HepG2 (cell line): Measurements from ENCODE around the gene MKRN3. TPM values are rescaled to one million over a fixed set of nuclear protein-coding genes. Genes with fewer than 3 reads are reported as not detected.

Experiments
- ATAC-seq: fragments of 200-7000 bp; cut with Tn5 transposase; 3 replicates; pipeline ENCODE4 v1.9.1; 2020; ENCODE audit warnings: mild to moderate bottlenecking, moderate library complexity
- Bru-seq: library from RNA; stranded (reverse); fragments of 400-500 nt; gene quantifications from one replicate; lab custom pipeline; 2021; lab: Mats Ljungman, UMichigan
- BruChase-seq, 2 experiments: library from RNA; stranded (reverse); fragments of 400-500 nt; gene quantifications; one replicate each; lab custom pipeline; 2021; lab: Mats Ljungman, UMichigan
- BruUV-seq: library from RNA; stranded (reverse); fragments of 400-500 nt; replicated peaks from 2 replicates; lab custom pipeline; 2021; lab: Mats Ljungman, UMichigan
- CTCF ChIA-PET: fragments of 300-600 bp; formaldehyde crosslinking; extraction: SDS; loops from one replicate; lab custom pipeline; 2021; ENCODE audit warnings: low total read pairs, inconsistent platforms, low intra/inter-chr PET ratio; lab: Yijun Ruan, JAX
- POLR2A ChIA-PET: fragments of 350-600 bp; sonication (Branson Sonifier 250); formaldehyde crosslinking; loops from one replicate; lab custom pipeline; 2020; ENCODE audit warnings: antibody characterized with exemption, inconsistent platforms; lab: Yijun Ruan, JAX
- DNase-seq: peaks from one replicate; pipeline ENCODE4 v3.0.0-alpha.2; 2015; ENCODE audit warnings: low spot score
- FAIRE-seq: peaks from 3 replicates; lab custom pipeline; 2011; peaks lifted over from hg19 to GRCh38; lab: Jason Lieb, UNC
- H2AFZ ChIP-seq: one replicate; pipeline ENCODE4 v1.6.1; 2011; ENCODE audit warnings: low read length, inconsistent platforms
- H3K27ac ChIP-seq: fragments of 300-600 bp; 3 replicates; pipeline ENCODE4 v1.8.0; 2011; ENCODE audit warnings: mixed run types, mild to moderate bottlenecking, mixed read lengths, low read length, inconsistent platforms; ENCODE audit not compliant: insufficient read depth; ENCODE audit errors: extremely low read length
- H3K27me3 ChIP-seq, 2 experiments: fragments of 200-600 bp in 1 of 2; 2 replicates in 1 of 2; 3 replicates in 1 of 2; pipeline versions ENCODE4 v1.6.0 to v1.8.0; 2011; ENCODE audit warnings: low read length in 2 of 2, mild to moderate bottlenecking in 2 of 2, moderate library complexity in 2 of 2, inconsistent platforms in 1 of 2; ENCODE audit not compliant: insufficient read depth in 2 of 2, control insufficient read depth in 1 of 2
- H3K36me3 ChIP-seq, 2 experiments: fragments of 200-600 bp in 1 of 2; replicated peaks in 1 of 2; 2 replicates in 1 of 2; 3 replicates in 1 of 2; pipeline versions ENCODE4 v1.5.1 to v1.8.0; 2011; ENCODE audit warnings: low read length in 2 of 2, inconsistent platforms in 1 of 2; ENCODE audit not compliant: insufficient read depth in 2 of 2, control insufficient read depth in 1 of 2
- H3K4me1 ChIP-seq: 2 replicates; pipeline ENCODE4 v1.5.1; 2012; ENCODE audit warnings: low read length, inconsistent platforms; ENCODE audit not compliant: insufficient read depth
- H3K4me2 ChIP-seq: 2 replicates; pipeline ENCODE4 v1.6.0; 2011; ENCODE audit warnings: low read depth, low read length, inconsistent platforms
- H3K4me3 ChIP-seq, 3 experiments: fragments of 200-600 bp in 1 of 3; sonication (generic), shearing (Covaris generic) in 1 of 3; replicated peaks in 1 of 3; 2 replicates each; pipeline ENCODE4 v1.5.1; 2011 to 2016; ENCODE audit warnings: low read length in 3 of 3, inconsistent platforms in 2 of 3, low read depth in 2 of 3, mild to moderate bottlenecking in 2 of 3, control low read depth in 1 of 3, mixed read lengths in 1 of 3; ENCODE audit not compliant: insufficient read depth in 1 of 3
- H3K79me2 ChIP-seq: one replicate; pipeline ENCODE4 v1.6.1; 2011; ENCODE audit warnings: low read length, inconsistent platforms; ENCODE audit not compliant: insufficient read depth
- H3K9ac ChIP-seq: 2 replicates; pipeline ENCODE4 v1.6.0; 2011; ENCODE audit warnings: mild to moderate bottlenecking, low read depth, low read length, inconsistent platforms; ENCODE audit not compliant: insufficient read depth
- H3K9me3 ChIP-seq: 2 replicates; pipeline ENCODE4 v1.5.1; 2012; ENCODE audit warnings: mild to moderate bottlenecking, low read length
- H4K20me1 ChIP-seq: 2 replicates; pipeline ENCODE4 v1.6.0; 2011; ENCODE audit warnings: inconsistent platforms, mild to moderate bottlenecking, low read length, moderate library complexity; ENCODE audit not compliant: insufficient read depth
- ARHGAP35 ChIP-seq: sonication (generic); formaldehyde crosslinking; IDR thresholded peaks from 2 replicates; pipeline ENCODE4 v1.9.0; 2022; ENCODE audit warnings: mild to moderate bottlenecking, inconsistent platforms, moderate library complexity, missing genetic modification reagents, borderline replicate concordance
- ASH2L ChIP-seq: fragments of 300-600, 200-600 bp; sonication (generic); IDR thresholded peaks from 2 replicates; pipeline ENCODE4 v1.7.0; 2017; ENCODE audit warnings: low read depth, mild to moderate bottlenecking, moderate library complexity, mixed read lengths, low read length; ENCODE audit not compliant: insufficient read length
- CBX5 ChIP-seq: sonication (generic); formaldehyde crosslinking; IDR thresholded peaks from 2 replicates; pipeline ENCODE4 v1.4.0; 2020; ENCODE audit warnings: missing genetic modification reagents, borderline replicate concordance
- DMAP1 ChIP-seq: IDR thresholded peaks from 2 replicates; pipeline ENCODE4 v1.6.1; 2016
- FOXK2 ChIP-seq: fragments of 450-650 bp; IDR thresholded peaks from 2 replicates; pipeline ENCODE4 v1.6.1; 2016
- GZF1 ChIP-seq: sonication (generic); formaldehyde crosslinking; IDR thresholded peaks from 2 replicates; pipeline ENCODE4 v1.5.1; 2020; ENCODE audit warnings: mild to moderate bottlenecking, missing genetic modification reagents
- PTBP1 ChIP-seq: fragments of 200-400 bp; formaldehyde crosslinking; IDR thresholded peaks from 2 replicates; pipeline ENCODE4 v1.6.1; 2018; ENCODE audit warnings: low read length, low read depth; ENCODE audit not compliant: poor library complexity, severe bottlenecking
- REL ChIP-seq: sonication (generic); formaldehyde crosslinking; conservative IDR thresholded peaks from 2 replicates; pipeline ENCODE4 v1.8.0; 2022; ENCODE audit warnings: mild to moderate bottlenecking, missing genetic modification reagents, moderate library complexity
- SKI ChIP-seq: fragments of 450-650 bp; IDR thresholded peaks from one replicate; pipeline ENCODE4 v1.6.1; 2018; ENCODE audit warnings: mild to moderate bottlenecking; ENCODE audit not compliant: partially characterized antibody
- SP1 ChIP-seq, 2 experiments: fragments of 450-650 bp in 1 of 2; sonication (generic) in 1 of 2; formaldehyde crosslinking in 1 of 2; IDR thresholded peaks; 2 replicates each; pipeline versions ENCODE4 v1.4.0 to v1.6.1; 2016 to 2020; ENCODE audit warnings: missing genetic modification reagents in 1 of 2
- TCF12 ChIP-seq, 2 experiments: fragments of 450-650 bp in 1 of 2; sonication (generic) in 1 of 2; formaldehyde crosslinking in 1 of 2; IDR thresholded peaks; 2 replicates each; pipeline versions ENCODE4 v1.6.1 to v1.8.0; 2017 to 2022; ENCODE audit warnings: antibody characterized with exemption in 1 of 2, mild to moderate bottlenecking in 1 of 2, missing genetic modification reagents in 1 of 2, moderate library complexity in 1 of 2
- TP53 ChIP-seq: sonication (generic); formaldehyde crosslinking; conservative IDR thresholded peaks from 2 replicates; pipeline ENCODE4 v1.4.0; 2020; ENCODE audit warnings: missing genetic modification reagents
- ZMYM4 ChIP-seq: sonication (generic); formaldehyde crosslinking; IDR thresholded peaks from 2 replicates; pipeline ENCODE4 v1.8.1; 2023; ENCODE audit warnings: mild to moderate bottlenecking, missing genetic modification reagents
- ZNF143 ChIP-seq: sonication (generic); formaldehyde crosslinking; IDR thresholded peaks from 2 replicates; pipeline ENCODE4 v1.4.0; 2020; ENCODE audit warnings: missing genetic modification reagents
- ZNF333 ChIP-seq: sonication (generic); formaldehyde crosslinking; IDR thresholded peaks from 2 replicates; pipeline ENCODE4 v1.4.0; 2020; ENCODE audit warnings: mild to moderate bottlenecking, missing genetic modification reagents, borderline replicate concordance
- ZNF644 ChIP-seq: IDR thresholded peaks from 2 replicates; pipeline ENCODE4 v1.6.1; 2016; ENCODE audit warnings: low read depth
- ZSCAN25 ChIP-seq: sonication (generic); formaldehyde crosslinking; IDR thresholded peaks from 2 replicates; pipeline ENCODE4 v1.8.0; 2022; ENCODE audit warnings: mild to moderate bottlenecking, missing genetic modification reagents
- WGBS: methylation state at CpG from one replicate; pipeline ENCODE4 v1.1.6; 2017; ENCODE audit warnings: low lambda C conversion rate; 5-methylcytosine and 5-hydroxymethylcytosine counted together
- in situ Hi-C: cut with HindIII; loops from 2 replicates; pipeline ENCODE4 v1.10.0; 2017; ENCODE audit warnings: low pct_unique_long_range_greater_than_20kb; ENCODE audit not compliant: extremely low pct_ligation_motif_present
- intact Hi-C: fragments of 100-400 bp; cut with micrococcal nuclease; formaldehyde crosslinking; loops from one replicate; pipeline ENCODE4 v1.10.0; 2022; ENCODE audit not compliant: unreplicated experiment
- long read RNA-seq, 2 experiments: library from RNA in 1 of 2; library from polyadenylated mRNA in 1 of 2; stranded (forward) in 1 of 2; unstranded in 1 of 2; transcript quantifications; one replicate each; pipeline ENCODE4 v2.0.0, GENCODE V29; 2019 to 2022
- polyA minus RNA-seq, 3 experiments: library from RNA; depleted of rRNA, polyadenylated mRNA; stranded (reverse); fragments of >200 nt; gene quantifications; 2 replicates each; pipeline ENCODE4 v1.2.3, GENCODE V29; 2011; ENCODE audit warnings: low replicate concordance in 1 of 3
- polyA plus RNA-seq, 8 experiments: library from polyadenylated mRNA; depleted of rRNA in 3 of 8; stranded (reverse) in 7 of 8; unstranded in 1 of 8; fragments of >200 nt; fragmentation: Illumina TruSeq in 4 of 8; extraction: Trizol in 4 of 8; gene quantifications; 2 replicates each; pipeline versions ENCODE4 v1.2.1 to v1.2.3, GENCODE V29; 2011 to 2016; ENCODE audit warnings: low read depth in 4 of 8, missing spikeins in 1 of 8, mixed read lengths in 1 of 8; ENCODE audit not compliant: insufficient read depth in 1 of 8
- total RNA-seq, 5 experiments: library from RNA; depleted of rRNA; stranded (reverse); fragments of >200 nt; fragmentation: Illumina TruSeq; extraction: Trizol; gene quantifications; 2 replicates each; pipeline ENCODE4 v1.2.3, GENCODE V29; 2016; ENCODE audit warnings: low read depth in 1 of 5
- TF ChIP-seq, protein P1 (sequence below): sonication (generic); formaldehyde crosslinking; conservative IDR thresholded peaks from 2 replicates; pipeline ENCODE4 v1.8.0; 2022; ENCODE audit warnings: missing genetic modification reagents

Gene MKRN3
- total RNA-seq (2016; rRNA removed; fragmentation: Illumina TruSeq; extraction: Trizol), result 4.6 and 5.2 TPM in 2 replicates
- 0.51 and 0.71 TPM in 2 replicates for total RNA-seq (2016; cell fraction: cytosol; rRNA removed; fragmentation: Illumina TruSeq; extraction: Trizol; ENCODE audit: low read depth)
- total RNA-seq (2016; cell fraction: insoluble cytoplasmic fraction; rRNA removed; fragmentation: Illumina TruSeq; extraction: Trizol), result 4.3 and 5.4 TPM in 2 replicates
- total RNA-seq (2016; cell fraction: membrane; rRNA removed; fragmentation: Illumina TruSeq; extraction: Trizol), result 2.0 and 2.5 TPM in 2 replicates
- total RNA-seq (2016; cell fraction: nucleus; rRNA removed; fragmentation: Illumina TruSeq; extraction: Trizol), result 10.1 and 10.2 TPM in 2 replicates
- polyA plus RNA-seq (2011; rRNA removed), result 2.1 and 2.4 TPM in 2 replicates
- polyA plus RNA-seq (2011; cell fraction: cytosol; rRNA removed), result 1.7 and 1.8 TPM in 2 replicates
- 4.1 and 5.0 TPM in 2 replicates for polyA plus RNA-seq (2011; cell fraction: nucleus; rRNA removed)
- 2.0 and 2.6 TPM in 2 replicates for polyA plus RNA-seq (2012)
- 0.60 and 0.65 TPM in 2 replicates for polyA plus RNA-seq (2016; cell fraction: cytosol; fragmentation: Illumina TruSeq; extraction: Trizol; ENCODE audit: low read depth)
- 2.0 TPM in 2 replicates for polyA plus RNA-seq (2016; cell fraction: insoluble cytoplasmic fraction; fragmentation: Illumina TruSeq; extraction: Trizol; ENCODE audit: low read depth)
- polyA plus RNA-seq (2016; cell fraction: membrane; fragmentation: Illumina TruSeq; extraction: Trizol; ENCODE audit: low read depth), result 1.4 and 1.9 TPM in 2 replicates
- 5.1 and 5.8 TPM in 2 replicates for polyA plus RNA-seq (2016; cell fraction: nucleus; fragmentation: Illumina TruSeq; extraction: Trizol; ENCODE audit: insufficient read depth, low read depth)
- 6.2 and 6.7 TPM in 2 replicates for polyA minus RNA-seq (2011; rRNA and poly(A)+ RNA removed; ENCODE audit: low replicate concordance)
- polyA minus RNA-seq (2011; cell fraction: cytosol; rRNA and poly(A)+ RNA removed), result 1.9 and 2.3 TPM in 2 replicates
- polyA minus RNA-seq (2011; cell fraction: nucleus; rRNA and poly(A)+ RNA removed), result 14.5 and 16.4 TPM in 2 replicates
- Bru-seq, nascent RNA, result percentile 51 among the genes with signal in this experiment
- BruChase-seq, experiment 1, labeled RNA remaining after a 6-hour chase, result percentile 47 among the genes with signal in this experiment
- percentile 58 among the genes with signal in this experiment for BruChase-seq, experiment 2, labeled RNA remaining after a 2-hour chase
- long read RNA-seq, experiment 1, partial matches to known transcripts, result 1 of 6 reads
- long read RNA-seq, experiment 1, other reads (novel, unspliced or antisense), result 2 of 6 reads
- long read RNA-seq, experiment 2, partial matches to known transcripts, result 0 of 4 reads
- long read RNA-seq, experiment 2, other reads (novel, unspliced or antisense), result 3 of 4 reads

DNA sequence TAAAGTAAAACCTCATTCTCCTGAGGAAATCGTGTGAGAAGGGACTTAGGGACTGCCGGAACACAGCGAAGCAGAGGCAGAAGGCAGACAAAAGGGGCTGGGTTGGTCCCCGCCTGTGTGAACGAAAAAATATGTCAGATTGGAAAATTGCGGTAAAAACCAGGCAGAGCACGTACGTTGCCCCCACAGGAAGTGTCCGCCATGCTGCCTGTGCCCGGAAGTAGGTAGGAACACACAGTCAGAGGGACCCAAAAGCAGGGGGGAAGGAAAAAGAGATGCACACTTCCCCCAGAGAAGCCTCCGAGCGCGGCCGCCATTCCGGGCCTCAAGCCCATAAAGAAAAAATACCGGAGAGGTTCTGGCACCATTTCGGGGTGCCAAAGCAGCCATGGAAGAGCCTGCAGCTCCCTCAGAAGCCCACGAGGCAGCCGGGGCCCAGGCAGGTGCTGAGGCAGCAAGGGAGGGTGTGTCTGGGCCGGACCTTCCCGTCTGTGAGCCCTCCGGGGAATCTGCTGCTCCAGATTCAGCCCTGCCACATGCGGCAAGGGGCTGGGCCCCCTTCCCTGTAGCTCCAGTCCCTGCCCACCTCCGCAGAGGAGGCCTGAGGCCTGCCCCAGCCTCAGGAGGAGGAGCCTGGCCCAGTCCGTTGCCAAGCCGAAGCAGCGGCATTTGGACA is at the start of gene MKRN3:
Gene MKRN3 (plus strand): TSS at position 280 of the 676 bp plus-strand sequence. CDS start 109 bp downstream, at position 389.
- peak; percentile 71 for ATAC-seq
- peaks cover 14% of the 10 kb centered on the region for H3K79me2 ChIP-seq
- peak within 1 kb of the TSS; percentile 60 to 76 (median 65) for H3K4me3 ChIP-seq
- 0 out of 2 replicates have a peak, but pooled peaks cover 5% of the 10 kb centered on the region for H4K20me1 ChIP-seq
- no peak for FAIRE-seq
- TSS peak; percentile 80 for BruUV-seq
- H3K9ac ChIP-seq, result peak within 1 kb of the TSS; percentile 85
- peak within 1 kb of the TSS; percentile 56 for H3K4me2 ChIP-seq
- H3K9me3 ChIP-seq, result peaks cover 10% of the 10 kb centered on the region; the same call in 1 of the 2 replicates
- in situ Hi-C loops, result loop anchor here (10.0 kb wide), 1 partner anchor 61 kb away; no protein-coding TSS in a partner anchor
- DNase-seq, result peak; percentile 44
- H2AFZ ChIP-seq, result peak within 1 kb of the TSS; percentile 15
- peaks cover 12% of the 10 kb centered on the region for H3K4me1 ChIP-seq
- POLR2A ChIA-PET, result interaction anchor here (0.9 kb wide), 1 partner anchor 9 kb away, joined by 3 read pairs; no protein-coding TSS in a partner anchor
- H3K27ac ChIP-seq, result peak within 1 kb of the TSS; percentile 85
- intact Hi-C loops, result no loop called here
- H3K36me3 ChIP-seq, result no peaks in the 10 kb centered on the region
- CTCF ChIA-PET, result no interaction called here
- no peaks in the 10 kb centered on the region; a peak in 1 of 5 replicates for H3K27me3 ChIP-seq
- 47% methylated on average over 12 of the region's 27 CpGs for WGBS
- no peak for TF ChIP-seq ZSCAN25
- TF ChIP-seq ASH2L, result peak; percentile 50
- TF ChIP-seq ARHGAP35 (CRISPR knock-in tag), result no peak
- TF ChIP-seq TCF12 (IDR thresholded peaks at IDR 0.05), result no peak
- TF ChIP-seq TCF12 (CRISPR knock-in tag; IDR thresholded peaks at IDR 0.05), result no peak
- peak; percentile 19; the same call in 1 of the 2 replicates for TF ChIP-seq ZMYM4 (CRISPR knock-in tag)
- no peak for TF ChIP-seq TP53 (CRISPR knock-in tag)
- TF ChIP-seq ZNF143 (CRISPR knock-in tag), result no peak
- TF ChIP-seq ZNF644 (CRISPR knock-in tag), result no peak
- no peak for TF ChIP-seq ZNF333 (CRISPR knock-in tag)
- no peak for TF ChIP-seq CBX5 (CRISPR knock-in tag)
- no peak for TF ChIP-seq PTBP1
- 0 out of 2 replicates have a peak, but pooled peaks have one; percentile 30 for TF ChIP-seq DMAP1 (CRISPR knock-in tag)
- no peak for TF ChIP-seq GZF1 (CRISPR knock-in tag)
- TF ChIP-seq SKI, result no peak
- no peak for TF ChIP-seq SP1 (IDR thresholded peaks at IDR 0.05)
- TF ChIP-seq SP1 (CRISPR knock-in tag; IDR thresholded peaks at IDR 0.05), result no peak
- no peak for TF ChIP-seq FOXK2
- no peak for TF ChIP-seq REL (CRISPR knock-in tag)
- TF ChIP-seq, protein P1, sequence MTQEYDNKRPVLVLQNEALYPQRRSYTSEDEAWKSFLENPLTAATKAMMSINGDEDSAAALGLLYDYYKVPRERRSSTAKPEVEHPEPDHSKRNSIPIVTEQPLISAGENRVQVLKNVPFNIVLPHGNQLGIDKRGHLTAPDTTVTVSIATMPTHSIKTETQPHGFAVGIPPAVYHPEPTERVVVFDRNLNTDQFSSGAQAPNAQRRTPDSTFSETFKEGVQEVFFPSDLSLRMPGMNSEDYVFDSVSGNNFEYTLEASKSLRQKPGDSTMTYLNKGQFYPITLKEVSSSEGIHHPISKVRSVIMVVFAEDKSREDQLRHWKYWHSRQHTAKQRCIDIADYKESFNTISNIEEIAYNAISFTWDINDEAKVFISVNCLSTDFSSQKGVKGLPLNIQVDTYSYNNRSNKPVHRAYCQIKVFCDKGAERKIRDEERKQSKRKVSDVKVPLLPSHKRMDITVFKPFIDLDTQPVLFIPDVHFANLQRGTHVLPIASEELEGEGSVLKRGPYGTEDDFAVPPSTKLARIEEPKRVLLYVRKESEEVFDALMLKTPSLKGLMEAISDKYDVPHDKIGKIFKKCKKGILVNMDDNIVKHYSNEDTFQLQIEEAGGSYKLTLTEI (CRISPR knock-in tag), result no peak
